ENCODE data around the gene PCARE.

GRCh38 chr2:29016504-29016903, 57.8 kb downstream of the PCARE start:
- TF ChIP-seq CTCF (IDR thresholded peaks at IDR 0.05; ENCODE audit: low read depth, low read length, missing input control) (no peak), REST (IDR thresholded peaks at IDR 0.05) (no peak), EGR1 (IDR thresholded peaks at IDR 0.05; ENCODE audit: low read depth in 2 of 2) (no peak), ATF3 (IDR thresholded peaks at IDR 0.05) (no peak), JUND (IDR thresholded peaks at IDR 0.05) (no peak), RAD21 (IDR thresholded peaks at IDR 0.05) (no peak), NR2F2 (IDR thresholded peaks at IDR 0.05) (peak; percentile 42), MAX (IDR thresholded peaks at IDR 0.05) (no peak), YY1 (IDR thresholded peaks at IDR 0.05) (no peak), RXRA (IDR thresholded peaks at IDR 0.05) (no peak), GABPA (IDR thresholded peaks at IDR 0.05 in 1 of 2, conservative IDR thresholded peaks at IDR 0.05 in 1 of 2) (no peak)
